Neutrophil (primary cell): ENCODE results near the gene PDPR.
"Not testable (repeated sequence)": the region's sequence is repeated elsewhere in the genome, so short reads cannot be mapped to it uniquely, and the experiment has no call there.

ENCODE experiments used
- H3K27ac ChIP-seq: fragments of 200-600 bp; sonication (generic); 2 replicates; pipeline ENCODE4 v1.5.1; 2016; ENCODE audit warnings: mild to moderate bottlenecking, moderate library complexity
- H3K27me3 ChIP-seq: fragments of 200-600 bp; sonication (generic); 2 replicates; pipeline ENCODE4 v1.6.0; 2016; ENCODE audit warnings: mild to moderate bottlenecking
- H3K36me3 ChIP-seq: fragments of 200-600 bp; sonication (generic); 2 replicates; pipeline ENCODE4 v1.5.1; 2017
- H3K4me1 ChIP-seq, 2 experiments: fragments of 200-600 bp in 1 of 2; sonication (generic) in 1 of 2; 1 replicate in 1 of 2; 2 replicates in 1 of 2; pipeline versions ENCODE4 v1.5.1 to v1.6.1; 2013 to 2016; ENCODE audit warnings: low read depth in 1 of 2, low read length in 1 of 2, mild to moderate bottlenecking in 1 of 2, moderate library complexity in 1 of 2; ENCODE audit not compliant: control insufficient read depth in 1 of 2, insufficient read depth in 1 of 2
- H3K4me3 ChIP-seq, 2 experiments: fragments of 200-600 bp in 1 of 2; sonication (generic) in 1 of 2; 1 replicate in 1 of 2; 2 replicates in 1 of 2; pipeline ENCODE4 v1.5.1; 2013 to 2016; ENCODE audit warnings: low read depth in 1 of 2, low read length in 1 of 2, mild to moderate bottlenecking in 1 of 2, moderate library complexity in 1 of 2
- H3K9me3 ChIP-seq: fragments of 200-600 bp; sonication (generic); 2 replicates; pipeline ENCODE4 v1.5.1; 2016

The PDPR gene

DNA sequence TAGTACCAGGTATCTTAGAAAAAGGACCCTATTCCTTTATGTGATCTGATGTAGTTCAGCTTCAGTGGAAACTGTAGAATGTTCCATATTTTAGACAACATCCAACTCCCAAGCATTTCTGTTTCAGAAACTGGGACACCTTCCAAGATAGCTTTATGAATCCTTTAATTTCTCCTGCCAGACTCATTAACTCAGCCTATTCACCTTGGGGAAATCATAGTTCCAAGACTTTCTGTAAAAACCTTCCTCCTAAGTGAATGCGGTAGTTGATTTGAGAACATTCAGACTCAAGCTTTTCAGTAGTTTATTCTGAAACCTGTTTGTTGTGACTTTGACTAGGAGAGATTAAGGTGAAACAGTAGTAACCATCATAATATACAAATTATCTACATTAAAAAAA lies 20.0 kb upstream of the PDPR start:
- not testable (repeated sequence) for H3K36me3 ChIP-seq, H3K4me3 ChIP-seq, H3K9me3 ChIP-seq, H3K27me3 ChIP-seq, H3K27ac ChIP-seq, H3K4me1 ChIP-seq

GRCh38 chr16:70109583-70110279 lies 4.4 kb upstream of the PDPR start:
- not testable (repeated sequence) for H3K4me3 ChIP-seq, H3K4me1 ChIP-seq, H3K9me3 ChIP-seq, H3K36me3 ChIP-seq, H3K27me3 ChIP-seq, H3K27ac ChIP-seq

DNA sequence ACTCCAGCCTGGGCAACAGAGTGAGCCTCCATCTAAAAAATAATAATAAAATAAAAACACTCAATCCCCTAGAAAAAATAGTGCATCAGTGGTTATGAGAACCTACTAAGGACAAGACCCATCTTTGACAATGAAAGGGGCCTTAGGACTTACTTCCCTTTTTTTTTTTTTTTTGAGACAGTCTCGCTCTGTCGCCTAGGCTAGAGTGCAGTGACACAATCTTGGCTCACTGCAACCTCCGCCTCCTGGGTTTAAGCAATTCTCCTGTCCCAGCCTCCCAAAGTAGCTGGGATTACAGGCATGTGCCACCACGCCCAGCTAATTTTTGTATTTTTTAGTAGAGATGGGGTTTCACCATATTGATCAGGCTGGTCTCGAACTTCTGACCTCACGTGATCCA lies 2.0 kb upstream of the PDPR start:
- H3K36me3 ChIP-seq, H3K4me3 ChIP-seq, H3K9me3 ChIP-seq, H3K4me1 ChIP-seq, H3K27ac ChIP-seq, H3K27me3 ChIP-seq: not testable (repeated sequence)

DNA sequence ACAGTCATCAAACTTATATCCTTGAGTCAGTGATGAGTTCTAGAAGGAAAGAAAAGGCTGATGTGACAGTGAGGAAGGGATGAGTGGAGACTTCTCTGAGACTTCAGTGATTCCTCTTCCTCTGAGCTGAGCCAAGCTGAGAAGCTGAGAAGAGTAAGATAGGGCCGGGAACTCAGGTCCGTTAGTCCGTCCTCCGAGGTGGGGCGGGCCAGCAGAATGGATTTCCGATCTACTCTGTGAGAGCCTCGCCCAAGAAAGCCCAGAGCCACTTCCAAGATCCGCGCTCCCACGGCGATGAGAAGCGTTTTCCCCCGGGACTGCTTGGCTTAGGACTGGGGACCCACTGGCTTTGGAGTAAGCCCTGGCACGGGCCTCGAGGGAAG lies 542 bp upstream of the PDPR start:
- not testable (repeated sequence) for H3K9me3 ChIP-seq, H3K27me3 ChIP-seq, H3K36me3 ChIP-seq, H3K4me1 ChIP-seq
- Histone ChIP-seq H3K4me3 (peak overlapping the region; percentile 65), H3K27ac (peak overlapping the region; percentile 71)

- not testable (repeated sequence) for H3K27me3 ChIP-seq, H3K9me3 ChIP-seq, H3K4me3 ChIP-seq, H3K4me1 ChIP-seq, H3K27ac ChIP-seq
- peaks cover 25% of the 10 kb centered on the region for H3K36me3 ChIP-seq
These were observed 4.2 kb downstream of the PDPR start for GRCh38 chr16:70118354-70118753.

DNA sequence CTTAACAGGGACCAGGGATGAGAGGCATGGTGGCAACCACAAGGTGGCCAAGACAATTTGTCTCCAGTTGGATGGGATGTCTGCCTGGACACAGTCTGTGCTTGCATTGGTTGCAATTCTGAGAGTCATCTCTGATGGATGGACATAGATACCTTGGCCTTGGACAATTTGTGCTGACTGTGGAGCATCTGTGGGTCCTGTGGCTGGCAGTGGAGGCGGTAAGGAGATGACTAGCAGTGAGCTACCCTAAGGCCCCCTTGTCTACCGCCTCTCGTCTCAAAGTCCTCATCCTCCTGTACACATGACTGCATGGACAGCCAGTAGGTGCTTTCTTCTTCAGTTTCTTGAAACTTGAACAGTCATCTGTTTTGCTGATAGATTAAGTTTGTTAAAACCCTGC lies 4.6 kb downstream of the PDPR start:
- H3K36me3 ChIP-seq = peaks cover 29% of the 10 kb centered on the region
- not testable (repeated sequence) for H3K27ac ChIP-seq, H3K27me3 ChIP-seq, H3K4me3 ChIP-seq, H3K9me3 ChIP-seq, H3K4me1 ChIP-seq

GRCh38 chr16:70120398-70120797 lies 6.3 kb downstream of the PDPR start:
- not testable (repeated sequence) for H3K9me3 ChIP-seq, H3K4me1 ChIP-seq, H3K27me3 ChIP-seq, H3K27ac ChIP-seq, H3K4me3 ChIP-seq
- H3K36me3 ChIP-seq = peaks cover 35% of the 10 kb centered on the region

GRCh38 chr16:70123822-70124221 lies 9.7 kb downstream of the PDPR start:
- not testable (repeated sequence) for H3K4me3 ChIP-seq, H3K27ac ChIP-seq, H3K27me3 ChIP-seq, H3K9me3 ChIP-seq, H3K4me1 ChIP-seq
- H3K36me3 ChIP-seq = peaks cover 69% of the 10 kb centered on the region

GRCh38 chr16:70126226-70126625 lies 12.1 kb downstream of the PDPR start:
- H3K27me3 ChIP-seq, H3K27ac ChIP-seq, H3K9me3 ChIP-seq, H3K4me3 ChIP-seq, H3K4me1 ChIP-seq: not testable (repeated sequence)
- peaks cover 88% of the 10 kb centered on the region for H3K36me3 ChIP-seq

GRCh38 chr16:70127706-70128105 lies 13.6 kb downstream of the PDPR start:
- not testable (repeated sequence) for H3K27me3 ChIP-seq, H3K9me3 ChIP-seq, H3K4me3 ChIP-seq, H3K27ac ChIP-seq, H3K4me1 ChIP-seq
- H3K36me3 ChIP-seq = peaks cover 88% of the 10 kb centered on the region

GRCh38 chr16:70128844-70129243 lies 14.7 kb downstream of the PDPR start:
- not testable (repeated sequence) for H3K9me3 ChIP-seq, H3K27ac ChIP-seq, H3K4me3 ChIP-seq, H3K27me3 ChIP-seq, H3K4me1 ChIP-seq
- H3K36me3 ChIP-seq = peaks cover 89% of the 10 kb centered on the region

DNA sequence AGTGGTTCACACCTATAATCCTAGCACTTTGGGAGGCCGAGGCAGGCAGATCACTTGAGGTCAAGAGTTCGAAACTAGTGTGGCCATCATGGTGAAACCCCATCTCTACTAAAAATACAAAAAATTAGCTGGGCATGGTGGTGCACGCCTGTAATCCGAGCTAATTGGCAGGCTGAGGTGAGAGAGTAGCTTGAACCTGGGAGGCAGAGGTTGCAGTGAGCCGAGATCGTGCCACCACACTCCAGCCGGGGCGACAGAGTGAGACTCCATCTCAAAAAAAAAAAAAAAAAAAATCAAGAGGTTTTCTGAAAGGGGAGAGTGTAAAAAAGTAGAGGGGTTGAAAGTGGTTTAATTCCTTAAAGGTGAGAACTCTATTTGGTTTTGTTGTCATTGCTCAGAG lies 21.7 kb downstream of the PDPR start:
- peaks cover 97% of the 10 kb centered on the region for H3K36me3 ChIP-seq
- H3K27ac ChIP-seq, H3K27me3 ChIP-seq, H3K9me3 ChIP-seq, H3K4me1 ChIP-seq, H3K4me3 ChIP-seq: not testable (repeated sequence)

DNA sequence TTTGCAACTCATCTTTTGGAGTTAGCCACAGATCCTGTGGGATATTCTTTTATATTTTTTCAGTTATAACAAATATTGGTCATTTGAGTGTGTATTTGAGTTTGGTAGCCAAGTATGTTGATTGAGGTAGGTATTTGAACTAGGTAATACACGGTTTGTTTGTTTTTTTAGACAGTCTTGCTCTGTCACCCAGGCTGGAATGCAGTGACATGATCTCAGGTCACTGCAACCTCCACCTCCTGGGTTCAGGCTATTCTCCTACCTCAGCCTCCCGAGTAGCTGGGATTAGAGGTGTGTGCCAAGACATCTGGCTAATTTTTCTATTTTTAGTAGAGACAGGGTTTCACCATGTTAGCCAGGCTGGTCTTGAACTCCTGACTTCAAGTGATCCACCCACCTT lies 22.5 kb downstream of the PDPR start:
- peaks cover 97% of the 10 kb centered on the region for H3K36me3 ChIP-seq

GRCh38 chr16:70142739-70143138 lies 28.6 kb downstream of the PDPR start:
- H3K4me3 ChIP-seq, H3K9me3 ChIP-seq, H3K4me1 ChIP-seq, H3K27ac ChIP-seq, H3K27me3 ChIP-seq: not testable (repeated sequence)
- peaks cover 76% of the 10 kb centered on the region for H3K36me3 ChIP-seq

More for the DNA sequence above, 22.5 kb downstream of the PDPR start:
- H3K4me1 ChIP-seq, H3K4me3 ChIP-seq, H3K9me3 ChIP-seq, H3K27me3 ChIP-seq, H3K27ac ChIP-seq: not testable (repeated sequence)
